ENCODE data around the gene ERF. TPM values are rescaled to one million over a fixed set of nuclear protein-coding genes. Genes with fewer than 3 reads are reported as not detected.
A peak's percentile ranks its signal among the peaks of the same experiment; 100 is the strongest.

ERF gene
- total RNA-seq, 1 donor from 2014 or later: 28.0 TPM

DNA sequence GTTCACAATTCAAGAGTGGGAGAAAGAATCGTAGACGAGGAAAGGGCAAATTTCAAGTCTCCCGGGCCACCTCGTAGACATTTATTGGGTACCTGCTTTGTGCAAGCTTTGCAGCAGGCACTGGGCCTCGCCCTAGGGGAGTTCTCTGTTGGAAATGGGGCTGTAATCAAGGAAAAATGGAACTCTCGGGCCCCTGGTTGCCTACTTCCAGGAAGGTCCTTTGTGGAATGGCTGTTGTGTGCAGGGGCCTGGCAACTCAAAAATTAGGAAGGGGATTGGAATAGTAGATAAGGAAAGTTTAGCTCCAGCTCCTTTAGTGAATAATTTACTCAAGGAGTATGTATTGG lies 34.2 kb downstream of the ERF start:
- H3K9me3 Mint-ChIP-seq (ENCODE audit: unreplicated experiment): peaks cover 14% of the 10 kb centered on the region
- H3K4me3 Mint-ChIP-seq (ENCODE audit: unreplicated experiment): peak overlapping the region; percentile 98
- no peaks in the 10 kb centered on the region for H3K36me3 Mint-ChIP-seq (ENCODE audit: unreplicated experiment)
- TF ChIP-seq, protein P1, sequence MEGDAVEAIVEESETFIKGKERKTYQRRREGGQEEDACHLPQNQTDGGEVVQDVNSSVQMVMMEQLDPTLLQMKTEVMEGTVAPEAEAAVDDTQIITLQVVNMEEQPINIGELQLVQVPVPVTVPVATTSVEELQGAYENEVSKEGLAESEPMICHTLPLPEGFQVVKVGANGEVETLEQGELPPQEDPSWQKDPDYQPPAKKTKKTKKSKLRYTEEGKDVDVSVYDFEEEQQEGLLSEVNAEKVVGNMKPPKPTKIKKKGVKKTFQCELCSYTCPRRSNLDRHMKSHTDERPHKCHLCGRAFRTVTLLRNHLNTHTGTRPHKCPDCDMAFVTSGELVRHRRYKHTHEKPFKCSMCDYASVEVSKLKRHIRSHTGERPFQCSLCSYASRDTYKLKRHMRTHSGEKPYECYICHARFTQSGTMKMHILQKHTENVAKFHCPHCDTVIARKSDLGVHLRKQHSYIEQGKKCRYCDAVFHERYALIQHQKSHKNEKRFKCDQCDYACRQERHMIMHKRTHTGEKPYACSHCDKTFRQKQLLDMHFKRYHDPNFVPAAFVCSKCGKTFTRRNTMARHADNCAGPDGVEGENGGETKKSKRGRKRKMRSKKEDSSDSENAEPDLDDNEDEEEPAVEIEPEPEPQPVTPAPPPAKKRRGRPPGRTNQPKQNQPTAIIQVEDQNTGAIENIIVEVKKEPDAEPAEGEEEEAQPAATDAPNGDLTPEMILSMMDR (IDR thresholded peaks at IDR 0.05; ENCODE audit: partially characterized antibody, unreplicated experiment): no peak
- peaks cover 15% of the 10 kb centered on the region for H3K4me1 Mint-ChIP-seq (ENCODE audit: low read depth, unreplicated experiment)
- H3K27ac Mint-ChIP-seq (ENCODE audit: unreplicated experiment): peak overlapping the region; percentile 92
- DNase-seq: no peak
- peaks cover 6% of the 10 kb centered on the region for H3K27me3 Mint-ChIP-seq (ENCODE audit: unreplicated experiment)

- no peaks in the 10 kb centered on the region for H3K36me3 Mint-ChIP-seq (ENCODE audit: unreplicated experiment)
- H3K4me1 Mint-ChIP-seq (ENCODE audit: low read depth, unreplicated experiment): peaks cover 15% of the 10 kb centered on the region
- peaks cover 14% of the 10 kb centered on the region for H3K9me3 Mint-ChIP-seq (ENCODE audit: unreplicated experiment)
- H3K27ac Mint-ChIP-seq (ENCODE audit: unreplicated experiment): peak within 1 kb of the TSS; percentile 94
- H3K27me3 Mint-ChIP-seq (ENCODE audit: unreplicated experiment): peaks cover 6% of the 10 kb centered on the region
- TF ChIP-seq, protein P1 (IDR thresholded peaks at IDR 0.05; ENCODE audit: partially characterized antibody, unreplicated experiment): peak; percentile 10
- H3K4me3 Mint-ChIP-seq (ENCODE audit: unreplicated experiment): peak within 1 kb of the TSS; percentile 98
- peak; percentile 98 for DNase-seq
Measured at GRCh38 chr19:42219812-42220750, 34.8 kb downstream of the ERF start, which contains the start of gene ZNF526. TSS of gene ZNF526 (plus strand) at chr19:42220312. CDS start at chr19:42224404, 4,092 bp downstream.

GRCh38 chr19:42217520-42218437 lies 37.1 kb downstream of the ERF start, which contains the start of gene DEDD2:
TSS of gene DEDD2 (minus strand) at chr19:42217677. CDS start at chr19:42217007, 670 bp downstream.
- Mint-ChIP-seq H3K4me3 (ENCODE audit: unreplicated experiment) (peak within 1 kb of the TSS; percentile 93), H3K9me3 (ENCODE audit: unreplicated experiment) (peaks cover 13% of the 10 kb centered on the region), H3K27ac (ENCODE audit: unreplicated experiment) (peak within 1 kb of the TSS; percentile 80), H3K36me3 (ENCODE audit: unreplicated experiment) (no peaks in the 10 kb centered on the region), H3K27me3 (ENCODE audit: unreplicated experiment) (peaks cover 9% of the 10 kb centered on the region), H3K4me1 (ENCODE audit: low read depth, unreplicated experiment) (peaks cover 15% of the 10 kb centered on the region)
- DNase-seq: peak; percentile 98
- TF ChIP-seq, protein P1 (IDR thresholded peaks at IDR 0.05; ENCODE audit: partially characterized antibody, unreplicated experiment): no peak

DNA sequence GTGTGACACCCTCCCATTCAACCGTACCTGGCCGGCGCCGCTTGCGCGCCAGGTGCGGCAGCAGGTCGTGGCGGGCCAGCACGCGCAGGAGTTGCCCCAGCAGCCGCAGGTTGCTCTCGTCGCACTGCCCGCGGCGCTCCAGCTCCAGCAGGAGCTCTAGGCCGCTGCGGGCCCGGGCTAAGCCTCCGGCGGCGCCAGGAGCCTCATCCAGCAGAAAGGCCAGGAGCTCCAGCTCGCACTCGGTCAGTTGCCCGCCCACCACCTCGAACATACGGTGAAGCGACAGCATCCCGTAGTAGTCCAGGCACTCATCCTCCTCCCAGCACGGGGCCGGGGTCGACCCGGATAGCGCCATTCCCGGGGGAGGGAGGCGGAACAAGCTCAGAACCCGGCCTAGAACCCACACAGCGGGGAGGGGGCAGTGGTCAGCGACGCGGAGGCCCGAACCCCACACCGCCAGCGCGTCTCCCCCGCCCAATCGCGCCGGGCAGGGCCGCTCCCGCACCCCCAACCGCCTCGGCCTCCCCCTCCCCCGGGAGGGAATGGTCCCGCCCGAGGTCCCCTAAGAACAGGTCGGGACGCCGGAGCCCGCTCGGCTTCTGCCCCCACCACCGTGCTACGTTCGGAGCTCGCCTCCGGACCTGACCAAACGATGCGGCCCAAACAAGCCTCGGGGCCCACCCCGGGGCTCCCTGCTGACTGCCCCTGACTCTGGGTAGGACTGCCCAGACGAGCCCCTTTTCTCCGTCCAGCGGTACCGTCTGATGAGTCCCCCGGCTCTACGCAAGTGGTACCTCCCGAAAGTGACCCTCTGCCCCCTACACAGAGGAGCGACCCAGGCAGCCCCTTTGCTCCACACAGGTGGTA lies 38.0 kb downstream of the ERF start:
- Mint-ChIP-seq H3K27me3 (ENCODE audit: unreplicated experiment) (peaks cover 9% of the 10 kb centered on the region), H3K4me1 (ENCODE audit: low read depth, unreplicated experiment) (peaks cover 15% of the 10 kb centered on the region), H3K4me3 (ENCODE audit: unreplicated experiment) (peak overlapping the region; percentile 93), H3K27ac (ENCODE audit: unreplicated experiment) (peak overlapping the region; percentile 80), H3K36me3 (ENCODE audit: unreplicated experiment) (no peaks in the 10 kb centered on the region), H3K9me3 (ENCODE audit: unreplicated experiment) (peaks cover 13% of the 10 kb centered on the region)
- peak; percentile 58 for DNase-seq
- TF ChIP-seq, protein P1 (IDR thresholded peaks at IDR 0.05; ENCODE audit: partially characterized antibody, unreplicated experiment): no peak

Data from glutamatergic neuron (in vitro differentiated cells).